A673 (cell line): ENCODE measurements around the gene DAPL1.

Source experiments
- EZH2 ChIP-seq: fragments of 200-600 bp; sonication (generic); IDR thresholded peaks from 2 replicates; pipeline ENCODE4 v1.6.1; 2017; ENCODE audit warnings: borderline replicate concordance, low read depth, mild to moderate bottlenecking, mixed read lengths, antibody characterized with exemption, low read length; ENCODE audit not compliant: poor library complexity, severe bottlenecking
- TF ChIP-seq, protein P1 (sequence below): fragments of 300-800, 200-600 bp; sonication (generic); conservative IDR thresholded peaks from 2 replicates; pipeline ENCODE4 v1.5.1; 2017; ENCODE audit warnings: low read depth, mild to moderate bottlenecking, antibody characterized with exemption, low read length, moderate library complexity, mixed read lengths

- TF ChIP-seq, protein P1, sequence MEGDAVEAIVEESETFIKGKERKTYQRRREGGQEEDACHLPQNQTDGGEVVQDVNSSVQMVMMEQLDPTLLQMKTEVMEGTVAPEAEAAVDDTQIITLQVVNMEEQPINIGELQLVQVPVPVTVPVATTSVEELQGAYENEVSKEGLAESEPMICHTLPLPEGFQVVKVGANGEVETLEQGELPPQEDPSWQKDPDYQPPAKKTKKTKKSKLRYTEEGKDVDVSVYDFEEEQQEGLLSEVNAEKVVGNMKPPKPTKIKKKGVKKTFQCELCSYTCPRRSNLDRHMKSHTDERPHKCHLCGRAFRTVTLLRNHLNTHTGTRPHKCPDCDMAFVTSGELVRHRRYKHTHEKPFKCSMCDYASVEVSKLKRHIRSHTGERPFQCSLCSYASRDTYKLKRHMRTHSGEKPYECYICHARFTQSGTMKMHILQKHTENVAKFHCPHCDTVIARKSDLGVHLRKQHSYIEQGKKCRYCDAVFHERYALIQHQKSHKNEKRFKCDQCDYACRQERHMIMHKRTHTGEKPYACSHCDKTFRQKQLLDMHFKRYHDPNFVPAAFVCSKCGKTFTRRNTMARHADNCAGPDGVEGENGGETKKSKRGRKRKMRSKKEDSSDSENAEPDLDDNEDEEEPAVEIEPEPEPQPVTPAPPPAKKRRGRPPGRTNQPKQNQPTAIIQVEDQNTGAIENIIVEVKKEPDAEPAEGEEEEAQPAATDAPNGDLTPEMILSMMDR: no peak
- no peak for TF ChIP-seq EZH2
These were observed 20.5 kb downstream of the DAPL1 start for GRCh38 chr2:158815658-158816057.
